T-helper 17 cell (primary cell): ENCODE data around the gene KRTAP2-4. TPM values are rescaled to one million over a fixed set of nuclear protein-coding genes. Genes with fewer than 3 reads are reported as not detected.
"Not testable (repeated sequence)": the region's sequence is repeated elsewhere in the genome, so short reads cannot be mapped to it uniquely, and the experiment has no call there.

ENCODE experiments used
- ATAC-seq: fragments of 150-1000 bp; cut with Tn5 transposase; 2 replicates; pipeline ENCODE4 v1.10.0; 2021; ENCODE audit warnings: mild to moderate bottlenecking, moderate library complexity
- DNase-seq, 3 donors: peaks; one replicate each; pipeline versions ENCODE4 v3.0.0 to v3.0.0-alpha.2; 2020 to 2021
- H3K9me3 ChIP-seq: one replicate; pipeline ENCODE4 v1.7.0; 2013; ENCODE audit warnings: low read length, mild to moderate bottlenecking; ENCODE audit not compliant: control insufficient read depth, poor library complexity, severe bottlenecking
- H3K27ac Mint-ChIP-seq: one replicate; pipeline ENCODE4 v1.8.0; 2022; ENCODE audit warnings: mild to moderate bottlenecking, moderate library complexity, mixed read lengths
- H3K27me3 Mint-ChIP-seq: one replicate; pipeline ENCODE4 v1.8.0; 2022; ENCODE audit warnings: mixed read lengths
- H3K36me3 Mint-ChIP-seq: one replicate; pipeline ENCODE4 v1.8.0; 2022; ENCODE audit warnings: low read depth, mixed read lengths
- H3K4me1 Mint-ChIP-seq: one replicate; pipeline ENCODE4 v1.8.0; 2022; ENCODE audit warnings: mild to moderate bottlenecking, mixed read lengths
- H3K4me3 Mint-ChIP-seq: one replicate; pipeline ENCODE4 v1.8.0; 2022; ENCODE audit warnings: mild to moderate bottlenecking, moderate library complexity, mixed read lengths
- total RNA-seq, 4 donors: library from RNA in 2 of 4; stranded (reverse) in 2 of 4; gene quantifications; one replicate each; pipeline ENCODE4 v1.2.3 and lab custom pipeline; 2022 to 2026

KRTAP2-4 gene, protein sequence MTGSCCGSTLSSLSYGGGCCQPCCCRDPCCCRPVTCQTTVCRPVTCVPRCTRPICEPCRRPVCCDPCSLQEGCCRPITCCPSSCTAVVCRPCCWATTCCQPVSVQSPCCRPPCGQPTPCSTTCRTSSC
- total RNA-seq, result not detected
- total RNA-seq (lab: John Stamatoyannopoulos, UW), result 0 reads per million in 2 donors

DNA sequence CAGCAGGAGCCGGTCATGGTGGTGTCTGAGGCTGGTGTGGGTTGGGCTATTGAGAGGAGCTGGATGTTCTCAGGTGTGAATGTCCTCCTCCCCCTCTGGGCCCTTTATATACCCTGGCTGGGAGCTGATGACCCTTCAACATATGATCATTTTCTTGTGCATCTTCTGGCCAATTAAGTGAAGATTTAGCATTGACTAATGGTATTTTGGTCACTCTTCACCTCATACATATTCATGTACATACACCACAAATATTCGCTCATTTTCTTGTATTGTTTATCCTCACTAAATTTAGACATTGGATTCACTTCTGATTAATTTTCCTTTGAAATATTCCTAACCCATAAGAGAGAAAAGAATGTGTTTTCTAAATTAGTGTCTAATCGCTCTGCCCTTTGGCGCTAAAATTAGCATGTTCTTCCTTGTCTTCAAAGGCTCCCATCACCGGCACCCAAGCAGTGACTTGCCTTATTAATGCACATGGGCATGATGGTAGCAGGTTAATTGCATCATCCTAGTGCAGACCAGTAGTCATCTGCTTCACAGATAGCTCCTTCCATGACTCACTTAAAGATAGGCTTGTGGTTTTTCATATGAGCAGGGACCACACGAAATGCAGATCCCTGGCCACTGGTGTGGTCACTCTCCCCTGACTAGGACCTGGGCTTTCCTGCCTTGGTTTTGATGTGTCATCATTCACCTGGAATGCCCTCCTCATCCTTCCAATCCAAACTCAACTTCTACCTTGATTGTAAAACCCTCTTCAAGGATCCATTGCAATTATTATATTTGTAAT, at the start of gene KRTAP2-4:
KRTAP2-4 (minus strand) TSS at position 51 of the 796 bp plus-strand sequence; CDS start at position 17, 34 bp downstream.
- ATAC-seq, result no peak
- H3K4me1 Mint-ChIP-seq, result no peaks in the 10 kb centered on the region
- peaks cover 18% of the 10 kb centered on the region for H3K27me3 Mint-ChIP-seq
- H3K9me3 ChIP-seq, result no peaks in the 10 kb centered on the region
- H3K4me3 Mint-ChIP-seq, result no peak within 1 kb of the TSS
- no peak within 1 kb of the TSS for H3K27ac Mint-ChIP-seq
- H3K36me3 Mint-ChIP-seq, result no peaks in the 10 kb centered on the region
- no peak for DNase-seq

GRCh38 chr17:41111151-41111885, 45.6 kb upstream of the KRTAP2-4 start:
- peaks cover 2% of the 10 kb centered on the region for H3K9me3 ChIP-seq
- DNase-seq (no peak), ATAC-seq (no peak)
- Mint-ChIP-seq H3K4me1 (peaks cover 12% of the 10 kb centered on the region), H3K27me3 (peaks cover 9% of the 10 kb centered on the region), H3K4me3 (no peak overlapping the region), H3K27ac (no peak overlapping the region), H3K36me3 (peaks cover 2% of the 10 kb centered on the region)

- peaks cover 12% of the 10 kb centered on the region for H3K4me1 Mint-ChIP-seq
- H3K27me3 Mint-ChIP-seq, ATAC-seq, H3K9me3 ChIP-seq, H3K36me3 Mint-ChIP-seq, DNase-seq, H3K27ac Mint-ChIP-seq: not testable (repeated sequence)
- H3K4me3 Mint-ChIP-seq, result peak overlapping the region; percentile 65
Observed at GRCh38 chr17:41108728-41109386, 43.2 kb upstream of the KRTAP2-4 start.

DNA sequence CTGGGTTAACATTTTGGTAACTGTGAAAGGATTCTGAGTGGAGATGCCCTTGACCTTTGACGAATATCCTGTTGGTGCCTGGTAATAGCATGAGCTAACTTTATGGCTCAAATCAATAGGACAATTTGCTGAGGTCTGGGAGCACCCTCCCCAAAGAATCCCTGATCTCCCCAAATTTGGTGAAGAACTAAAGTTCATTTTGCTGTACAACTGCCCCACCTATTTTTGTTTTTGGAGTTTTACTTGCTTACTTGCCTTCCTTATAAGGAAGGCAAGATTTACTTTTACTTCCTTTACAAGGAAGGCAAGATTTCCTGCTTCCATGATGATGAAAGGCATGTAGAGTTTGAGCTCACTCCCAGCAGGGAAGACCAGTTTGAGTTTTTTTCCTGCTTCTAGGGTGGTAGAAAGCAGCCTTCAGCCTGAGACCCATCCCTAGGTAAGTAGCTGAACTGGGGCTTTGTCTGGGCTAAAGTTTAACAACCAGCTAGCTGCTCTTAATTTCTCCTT, 42.3 kb upstream of the KRTAP2-4 start:
- ATAC-seq, result no peak
- Mint-ChIP-seq H3K4me3 (peak overlapping the region; percentile 31), H3K27ac (peak overlapping the region; percentile 27)

GRCh38 chr17:41105347-41105746, 39.7 kb upstream of the KRTAP2-4 start, which contains the start of gene KRTAP4-9:
Gene KRTAP4-9 (plus strand): TSS chr17:41105389. CDS start chr17:41105389, 0 bp downstream.
- not testable (repeated sequence) for DNase-seq, ATAC-seq, H3K36me3 Mint-ChIP-seq, H3K27ac Mint-ChIP-seq, H3K9me3 ChIP-seq, H3K27me3 Mint-ChIP-seq, H3K4me3 Mint-ChIP-seq
- H3K4me1 Mint-ChIP-seq, result peaks cover 12% of the 10 kb centered on the region

More for the DNA sequence above, 42.3 kb upstream of the KRTAP2-4 start:
- Mint-ChIP-seq H3K27me3 (peaks cover 9% of the 10 kb centered on the region), H3K4me1 (peaks cover 12% of the 10 kb centered on the region), H3K36me3 (peaks cover 2% of the 10 kb centered on the region)
- no peak for DNase-seq
- H3K9me3 ChIP-seq, result peaks cover under 1% of the 10 kb centered on the region

DNA sequence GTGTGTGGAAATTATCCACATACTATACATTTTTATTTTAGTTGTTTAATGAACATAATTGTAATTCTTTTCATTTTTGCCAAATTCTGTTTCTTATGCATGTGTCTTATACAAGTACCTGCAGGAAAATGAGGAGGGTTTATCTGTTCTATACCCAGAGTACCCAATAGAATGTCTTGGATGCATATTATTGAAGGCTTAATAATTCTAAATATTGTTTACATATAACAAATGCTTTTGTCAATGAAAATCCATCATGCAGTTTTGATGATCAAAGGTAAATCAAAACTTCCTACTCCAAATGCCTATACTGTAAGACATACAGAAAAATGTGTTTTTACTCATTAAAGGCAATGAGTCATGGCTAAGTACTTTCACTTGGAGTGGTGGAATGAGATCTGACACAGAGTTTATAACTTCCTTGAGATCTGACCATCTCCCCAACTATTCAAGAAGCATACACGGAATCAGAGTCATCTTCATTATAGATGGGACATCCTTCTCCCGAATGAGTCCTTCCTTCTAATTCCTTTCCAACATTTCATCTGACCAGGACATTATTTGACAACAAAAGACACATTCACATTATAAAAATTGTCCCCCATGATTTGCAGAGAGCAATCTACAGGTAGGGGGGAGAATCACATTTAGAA, 38.8 kb upstream of the KRTAP2-4 start:
- not testable (repeated sequence) for ATAC-seq

DNA sequence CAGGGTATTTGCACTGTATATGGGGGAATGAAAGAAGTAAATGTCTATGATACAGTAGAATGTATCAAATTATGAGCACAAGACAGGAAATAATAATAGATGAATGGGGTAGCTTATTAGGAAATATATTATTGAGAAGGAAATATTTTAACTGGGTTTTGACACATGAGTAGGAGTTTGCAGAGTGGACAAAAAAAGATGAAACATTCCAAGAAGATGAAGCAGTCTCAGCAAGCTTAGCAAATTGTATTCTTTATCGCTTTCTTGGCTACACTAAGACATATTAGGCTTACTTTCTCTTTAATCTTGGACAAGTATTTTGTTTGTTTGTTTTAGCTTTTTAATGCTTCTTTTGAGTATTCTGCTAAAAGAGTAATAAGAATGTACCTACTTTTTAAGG, 38.2 kb upstream of the KRTAP2-4 start:
- ATAC-seq, result no peak
- peaks cover 15% of the 10 kb centered on the region for H3K4me1 Mint-ChIP-seq
- H3K9me3 ChIP-seq, result no peaks in the 10 kb centered on the region
- DNase-seq, result no peak
- H3K36me3 Mint-ChIP-seq, result peaks cover 2% of the 10 kb centered on the region
- H3K27ac Mint-ChIP-seq, result no peak overlapping the region
- no peak overlapping the region for H3K4me3 Mint-ChIP-seq
- H3K27me3 Mint-ChIP-seq, result peaks cover 16% of the 10 kb centered on the region

More for the DNA sequence above, 38.8 kb upstream of the KRTAP2-4 start:
- not testable (repeated sequence) for H3K9me3 ChIP-seq, H3K36me3 Mint-ChIP-seq, H3K27ac Mint-ChIP-seq, DNase-seq, H3K4me3 Mint-ChIP-seq
- Mint-ChIP-seq H3K27me3 (peaks cover 16% of the 10 kb centered on the region), H3K4me1 (peaks cover 16% of the 10 kb centered on the region)

GRCh38 chr17:41101586-41102259, 36.0 kb upstream of the KRTAP2-4 start, which contains the start of gene KRTAP4-16:
Gene KRTAP4-16 (minus strand): TSS chr17:41102209. CDS start chr17:41102209, 0 bp downstream.
- H3K36me3 Mint-ChIP-seq, result peaks cover 4% of the 10 kb centered on the region
- peaks cover 9% of the 10 kb centered on the region for H3K4me1 Mint-ChIP-seq
- H3K27ac Mint-ChIP-seq, result no peak within 1 kb of the TSS
- H3K9me3 ChIP-seq, result no peaks in the 10 kb centered on the region
- ATAC-seq (no peak), DNase-seq (no peak)
- H3K4me3 Mint-ChIP-seq, result no peak within 1 kb of the TSS
- peaks cover 32% of the 10 kb centered on the region for H3K27me3 Mint-ChIP-seq

DNA sequence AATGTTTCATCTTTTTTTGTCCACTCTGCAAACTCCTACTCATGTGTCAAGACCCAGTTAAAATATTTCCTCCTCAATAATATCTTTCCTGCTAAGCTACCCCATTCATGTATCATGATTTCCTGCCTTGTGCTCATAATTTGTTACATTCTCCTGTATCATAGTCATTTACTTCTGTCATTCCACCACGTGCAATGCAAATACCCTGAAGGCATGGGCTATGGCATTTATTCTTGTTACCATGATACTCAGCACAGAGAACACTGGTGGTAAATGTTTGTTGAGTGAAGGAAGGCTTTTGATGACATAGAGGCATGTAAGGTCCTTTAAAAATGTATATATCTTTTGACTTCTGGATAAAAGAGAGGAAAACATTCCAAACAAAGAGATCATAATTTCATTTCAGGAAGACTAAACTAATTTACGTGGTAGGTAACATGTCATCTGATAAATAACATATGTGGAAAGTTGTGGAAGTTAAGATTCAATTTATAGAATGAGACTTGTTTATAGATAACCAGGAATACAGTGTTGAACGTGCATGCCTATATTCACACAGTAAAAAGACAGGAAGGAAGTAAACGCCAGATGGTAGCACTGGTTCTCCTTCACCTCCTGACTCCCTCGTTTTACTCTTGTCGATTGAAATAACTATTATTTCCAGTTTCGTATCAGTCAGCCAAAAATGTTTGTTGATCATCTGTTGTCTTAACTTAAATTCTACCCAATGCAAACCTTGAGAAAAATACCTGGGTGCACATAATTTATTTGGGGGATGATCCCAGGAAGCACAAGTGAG, 34.2 kb upstream of the KRTAP2-4 start:
- not testable (repeated sequence) for H3K4me1 Mint-ChIP-seq, H3K36me3 Mint-ChIP-seq, ATAC-seq, H3K27ac Mint-ChIP-seq, H3K4me3 Mint-ChIP-seq, DNase-seq, H3K9me3 ChIP-seq
- H3K27me3 Mint-ChIP-seq, result peaks cover 38% of the 10 kb centered on the region

DNA sequence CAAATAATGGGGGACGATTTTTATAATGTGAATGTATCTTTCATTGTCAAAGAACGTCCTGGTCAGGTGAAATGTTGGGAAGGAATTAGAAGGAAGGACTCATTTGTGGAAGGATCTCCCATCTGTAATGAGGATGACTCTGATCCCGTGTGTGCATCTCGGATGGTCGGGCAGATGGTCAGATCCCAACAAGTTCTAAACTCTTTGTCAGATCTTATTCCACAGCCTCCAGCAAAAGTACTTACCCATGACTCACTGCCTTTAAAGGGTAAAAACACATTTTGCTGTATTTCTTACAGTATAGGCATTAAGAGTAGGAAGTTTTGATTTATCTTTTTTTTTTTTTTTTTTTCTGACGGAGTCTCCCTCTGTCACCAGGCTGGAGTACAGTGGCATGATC, 32.8 kb upstream of the KRTAP2-4 start:
- DNase-seq (no peak), ATAC-seq (no peak)
- Mint-ChIP-seq H3K36me3 (peaks cover 5% of the 10 kb centered on the region), H3K27ac (no peak overlapping the region), H3K4me1 (peaks cover 9% of the 10 kb centered on the region), H3K4me3 (no peak overlapping the region), H3K27me3 (peaks cover 45% of the 10 kb centered on the region)
- no peaks in the 10 kb centered on the region for H3K9me3 ChIP-seq

DNA sequence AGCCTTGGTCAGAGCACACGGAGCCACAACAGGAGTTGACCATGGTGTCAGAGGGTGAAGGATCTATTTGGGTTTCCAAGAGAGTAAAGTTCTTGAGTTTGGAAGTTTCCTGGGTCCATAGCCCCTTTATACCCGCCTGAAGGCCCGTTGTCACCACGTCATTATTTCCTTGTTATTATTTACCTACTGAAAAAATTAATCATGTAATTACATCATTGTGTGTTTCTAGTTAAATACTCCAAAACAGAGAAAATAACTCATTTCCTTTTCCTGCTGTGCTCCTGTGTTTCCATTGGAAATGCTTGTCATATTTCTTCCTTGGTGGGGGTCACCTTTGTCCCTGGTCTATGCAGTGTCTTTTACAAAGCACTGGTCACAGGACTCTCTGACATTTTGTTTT, 32.4 kb upstream of the KRTAP2-4 start, which contains the start of gene KRTAP4-8:
KRTAP4-8 (minus strand) TSS at position 101 of the 400 bp plus-strand sequence; CDS start at position 43, 58 bp downstream.
- peaks cover 45% of the 10 kb centered on the region for H3K27me3 Mint-ChIP-seq
- H3K36me3 Mint-ChIP-seq, result peaks cover 5% of the 10 kb centered on the region
- no peak for DNase-seq
- H3K4me1 Mint-ChIP-seq, result peaks cover 9% of the 10 kb centered on the region
- no peak within 1 kb of the TSS for H3K4me3 Mint-ChIP-seq
- no peak within 1 kb of the TSS for H3K27ac Mint-ChIP-seq
- no peaks in the 10 kb centered on the region for H3K9me3 ChIP-seq
- ATAC-seq, result no peak
